Hepatocyte (in vitro differentiated cells): ENCODE data around the gene MGME1. TPM values are rescaled to one million over a fixed set of nuclear protein-coding genes. Genes with fewer than 3 reads are reported as not detected.

Experiments
- DNase-seq: peaks from one replicate; pipeline ENCODE4 v3.0.0-alpha.2; 2016; ENCODE audit warnings: low spot score
- H2AFZ ChIP-seq: fragments of 200-600 bp; sonication (generic); 2 replicates; pipeline ENCODE4 v1.6.0; 2016; ENCODE audit warnings: antibody characterized with exemption, mild to moderate bottlenecking
- H3K27ac ChIP-seq: fragments of 200-600 bp; sonication (generic); 2 replicates; pipeline ENCODE4 v1.5.1; 2016; ENCODE audit warnings: mild to moderate bottlenecking
- H3K27me3 ChIP-seq: fragments of 200-600 bp; sonication (generic); 2 replicates; pipeline ENCODE4 v1.6.1; 2016
- H3K36me3 ChIP-seq: fragments of 200-600 bp; sonication (generic); replicated peaks from 2 replicates; pipeline ENCODE4 v1.5.1; 2016; ENCODE audit warnings: low read depth; ENCODE audit not compliant: insufficient read depth
- H3K4me1 ChIP-seq: fragments of 200-600 bp; sonication (generic); 2 replicates; pipeline ENCODE4 v1.5.1; 2016; ENCODE audit warnings: mild to moderate bottlenecking, moderate library complexity; ENCODE audit not compliant: insufficient read depth
- H3K4me2 ChIP-seq: fragments of 200-600 bp; sonication (generic); 2 replicates; pipeline ENCODE4 v1.6.0; 2016
- H3K4me3 ChIP-seq: fragments of 200-600 bp; sonication (generic); 2 replicates; pipeline ENCODE4 v1.5.1; 2016; ENCODE audit warnings: mild to moderate bottlenecking
- H3K79me2 ChIP-seq: fragments of 200-600 bp; sonication (generic); 2 replicates; pipeline ENCODE4 v1.6.0; 2017; ENCODE audit warnings: mild to moderate bottlenecking
- H3K9me2 ChIP-seq: fragments of 200-600 bp; sonication (generic); replicated peaks from 2 replicates; pipeline ENCODE4 v1.6.0; 2017; ENCODE audit warnings: mild to moderate bottlenecking; ENCODE audit not compliant: insufficient read depth
- H3K9me3 ChIP-seq: fragments of 200-600 bp; sonication (generic); 2 replicates; pipeline ENCODE4 v1.5.1; 2016; ENCODE audit warnings: low read depth, mild to moderate bottlenecking
- H4K20me1 ChIP-seq: fragments of 200-600 bp; sonication (generic); 2 replicates; pipeline ENCODE4 v1.6.0; 2016; ENCODE audit warnings: mild to moderate bottlenecking; ENCODE audit not compliant: insufficient read depth, poor library complexity, severe bottlenecking
- EZH2 ChIP-seq: fragments of 200-600 bp; sonication (generic); IDR thresholded peaks from 2 replicates; pipeline ENCODE4 v1.6.1; 2016; ENCODE audit warnings: antibody characterized with exemption, mild to moderate bottlenecking, borderline replicate concordance
- EZH2phosphoT487 ChIP-seq: fragments of 200-600 bp; sonication (generic); IDR thresholded peaks from one replicate; pipeline ENCODE4 v1.6.1; 2018; ENCODE audit warnings: antibody characterized with exemption, mild to moderate bottlenecking, low read depth, moderate library complexity; ENCODE audit not compliant: unreplicated experiment, severe bottlenecking
- WGBS: methylation state at CpG from one replicate; pipeline ENCODE4 v1.1.6; 2016; ENCODE audit warnings: low lambda C conversion rate; ENCODE audit errors: missing lambda C conversion rate; 5-methylcytosine and 5-hydroxymethylcytosine counted together
- polyA plus RNA-seq: library from polyadenylated mRNA; unstranded; fragments of >200 nt; fragmentation: Nextera tagmentation; extraction: Ambion mirVana; gene quantifications from 2 replicates; pipeline ENCODE4 v1.2.1, GENCODE V29; 2016
- total RNA-seq: library from RNA; depleted of rRNA; stranded (reverse); fragments of >200 nt; gene quantifications from 2 replicates; pipeline ENCODE4 v1.2.3, GENCODE V29; 2014
- TF ChIP-seq, protein P1 (sequence below): fragments of 200-600 bp; sonication (generic); IDR thresholded peaks from 2 replicates; pipeline ENCODE4 v1.5.1; 2016; ENCODE audit warnings: antibody characterized with exemption, mild to moderate bottlenecking; ENCODE audit not compliant: poor library complexity

The MGME1 gene
- total and polyA plus RNA-seq, 2 experiments from 2014 or later = 15.7 to 17.9 TPM

GRCh38 chr20:17972121-17972520 lies 3.3 kb downstream of the MGME1 start:
- H3K4me1 ChIP-seq = peaks cover 27% of the 10 kb centered on the region
- H4K20me1 ChIP-seq = peaks cover 2% of the 10 kb centered on the region
- H2AFZ ChIP-seq = no peak overlapping the region
- no peaks in the 10 kb centered on the region for H3K36me3 ChIP-seq
- peak overlapping the region; percentile 98 for H3K27ac ChIP-seq
- peak overlapping the region; percentile 31 for H3K4me3 ChIP-seq
- H3K9me2 ChIP-seq = no peaks in the 10 kb centered on the region
- DNase-seq = no peak
- H3K79me2 ChIP-seq = peaks cover 72% of the 10 kb centered on the region
- no peaks in the 10 kb centered on the region for H3K27me3 ChIP-seq
- TF ChIP-seq EZH2 = no peak
- H3K9me3 ChIP-seq = no peaks in the 10 kb centered on the region
- H3K4me2 ChIP-seq = peak overlapping the region; percentile 86
- WGBS = 73% methylated on average over 2 of the region's 2 CpGs

GRCh38 chr20:17976305-17976704 lies 7.5 kb downstream of the MGME1 start:
- no peak overlapping the region for H3K27ac ChIP-seq
- no peaks in the 10 kb centered on the region for H3K27me3 ChIP-seq
- no peak for DNase-seq
- H3K4me3 ChIP-seq = no peak overlapping the region
- peaks cover 47% of the 10 kb centered on the region for H3K79me2 ChIP-seq
- 97% methylated on average over 6 of the region's 6 CpGs for whole genome bisulfite sequencing
- peaks cover 21% of the 10 kb centered on the region for H3K4me1 ChIP-seq
- H3K36me3 ChIP-seq = no peaks in the 10 kb centered on the region
- H3K9me2 ChIP-seq = no peaks in the 10 kb centered on the region
- no peaks in the 10 kb centered on the region for H3K9me3 ChIP-seq
- H4K20me1 ChIP-seq = no peaks in the 10 kb centered on the region
- TF ChIP-seq, protein P1, sequence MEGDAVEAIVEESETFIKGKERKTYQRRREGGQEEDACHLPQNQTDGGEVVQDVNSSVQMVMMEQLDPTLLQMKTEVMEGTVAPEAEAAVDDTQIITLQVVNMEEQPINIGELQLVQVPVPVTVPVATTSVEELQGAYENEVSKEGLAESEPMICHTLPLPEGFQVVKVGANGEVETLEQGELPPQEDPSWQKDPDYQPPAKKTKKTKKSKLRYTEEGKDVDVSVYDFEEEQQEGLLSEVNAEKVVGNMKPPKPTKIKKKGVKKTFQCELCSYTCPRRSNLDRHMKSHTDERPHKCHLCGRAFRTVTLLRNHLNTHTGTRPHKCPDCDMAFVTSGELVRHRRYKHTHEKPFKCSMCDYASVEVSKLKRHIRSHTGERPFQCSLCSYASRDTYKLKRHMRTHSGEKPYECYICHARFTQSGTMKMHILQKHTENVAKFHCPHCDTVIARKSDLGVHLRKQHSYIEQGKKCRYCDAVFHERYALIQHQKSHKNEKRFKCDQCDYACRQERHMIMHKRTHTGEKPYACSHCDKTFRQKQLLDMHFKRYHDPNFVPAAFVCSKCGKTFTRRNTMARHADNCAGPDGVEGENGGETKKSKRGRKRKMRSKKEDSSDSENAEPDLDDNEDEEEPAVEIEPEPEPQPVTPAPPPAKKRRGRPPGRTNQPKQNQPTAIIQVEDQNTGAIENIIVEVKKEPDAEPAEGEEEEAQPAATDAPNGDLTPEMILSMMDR = no peak
- no peak for TF ChIP-seq EZH2
- TF ChIP-seq EZH2phosphoT487 = no peak
- no peak overlapping the region for H2AFZ ChIP-seq
- no peak overlapping the region for H3K4me2 ChIP-seq

DNA sequence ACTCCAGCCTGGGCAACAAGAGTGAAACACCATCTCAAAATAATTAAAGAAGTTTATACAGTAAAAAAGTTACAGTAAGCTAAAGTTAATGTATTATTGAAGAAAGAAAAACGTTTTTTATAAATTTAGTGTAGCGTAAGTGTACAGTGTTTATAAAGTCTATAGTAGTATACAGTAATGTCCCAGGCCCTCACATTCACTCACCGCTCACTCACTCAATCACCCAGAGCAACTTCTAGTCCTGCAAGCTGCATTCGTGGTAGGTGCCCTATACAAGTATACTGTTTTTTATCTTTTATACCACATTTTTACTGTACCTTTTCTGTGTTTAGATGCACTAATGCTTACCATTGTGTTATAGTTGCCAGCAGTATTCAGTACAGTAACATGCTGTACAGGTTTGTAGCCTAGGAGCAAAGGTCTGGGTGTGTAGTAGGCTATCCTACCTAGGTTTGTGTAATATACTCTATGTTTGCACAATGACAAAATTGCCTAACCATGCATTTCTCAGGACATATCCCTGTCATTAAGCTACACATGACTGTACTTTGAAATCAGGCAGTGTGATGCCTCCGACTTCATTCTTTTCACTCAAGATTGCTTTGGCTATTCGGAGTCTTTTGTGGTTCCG lies 16.7 kb downstream of the MGME1 start:
- H3K79me2 ChIP-seq = peaks cover 31% of the 10 kb centered on the region
- peaks cover 7% of the 10 kb centered on the region for H3K4me1 ChIP-seq
- H3K9me3 ChIP-seq = no peaks in the 10 kb centered on the region
- peak overlapping the region; percentile 80 for H3K27ac ChIP-seq
- no peak overlapping the region for H2AFZ ChIP-seq
- H3K27me3 ChIP-seq = no peaks in the 10 kb centered on the region
- 82% methylated on average over 7 of the region's 7 CpGs for WGBS
- no peak for TF ChIP-seq EZH2phosphoT487
- TF ChIP-seq, protein P1 = no peak
- peak overlapping the region; percentile 60 for H3K4me2 ChIP-seq
- no peaks in the 10 kb centered on the region for H4K20me1 ChIP-seq
- peak; percentile 68 for DNase-seq
- no peak overlapping the region for H3K4me3 ChIP-seq
- H3K36me3 ChIP-seq = no peaks in the 10 kb centered on the region
- H3K9me2 ChIP-seq = no peaks in the 10 kb centered on the region

GRCh38 chr20:17987988-17988387 lies 19.2 kb downstream of the MGME1 start:
- Histone ChIP-seq H3K4me3 (no peak overlapping the region), H3K9me2 (no peaks in the 10 kb centered on the region), H4K20me1 (no peaks in the 10 kb centered on the region), H3K79me2 (peaks cover 24% of the 10 kb centered on the region), H3K36me3 (no peaks in the 10 kb centered on the region), H3K27me3 (no peaks in the 10 kb centered on the region), H3K9me3 (no peaks in the 10 kb centered on the region), H3K4me2 (no peak overlapping the region), H3K4me1 (peaks cover 7% of the 10 kb centered on the region), H2AFZ (no peak overlapping the region), H3K27ac (no peak overlapping the region)
- WGBS = 98% methylated on average over 3 of the region's 3 CpGs
- TF ChIP-seq EZH2 = no peak
- TF ChIP-seq, protein P1 = no peak
- no peak for TF ChIP-seq EZH2phosphoT487
- DNase-seq = no peak
